ENCODE data around the gene DERL3. TPM values are rescaled to one million over a fixed set of nuclear protein-coding genes. Genes with fewer than 3 reads are reported as not detected.
"Not testable (repeated sequence)": the region's sequence is repeated elsewhere in the genome, so short reads cannot be mapped to it uniquely, and the experiment has no call there.

The DERL3 gene
- total RNA-seq, 3 donors from 2014 or later: 4.4 to 18.8 (median 7.9) TPM

GRCh38 chr22:23877566-23877965, 38.8 kb upstream of the DERL3 start:
- TF ChIP-seq, protein P1, sequence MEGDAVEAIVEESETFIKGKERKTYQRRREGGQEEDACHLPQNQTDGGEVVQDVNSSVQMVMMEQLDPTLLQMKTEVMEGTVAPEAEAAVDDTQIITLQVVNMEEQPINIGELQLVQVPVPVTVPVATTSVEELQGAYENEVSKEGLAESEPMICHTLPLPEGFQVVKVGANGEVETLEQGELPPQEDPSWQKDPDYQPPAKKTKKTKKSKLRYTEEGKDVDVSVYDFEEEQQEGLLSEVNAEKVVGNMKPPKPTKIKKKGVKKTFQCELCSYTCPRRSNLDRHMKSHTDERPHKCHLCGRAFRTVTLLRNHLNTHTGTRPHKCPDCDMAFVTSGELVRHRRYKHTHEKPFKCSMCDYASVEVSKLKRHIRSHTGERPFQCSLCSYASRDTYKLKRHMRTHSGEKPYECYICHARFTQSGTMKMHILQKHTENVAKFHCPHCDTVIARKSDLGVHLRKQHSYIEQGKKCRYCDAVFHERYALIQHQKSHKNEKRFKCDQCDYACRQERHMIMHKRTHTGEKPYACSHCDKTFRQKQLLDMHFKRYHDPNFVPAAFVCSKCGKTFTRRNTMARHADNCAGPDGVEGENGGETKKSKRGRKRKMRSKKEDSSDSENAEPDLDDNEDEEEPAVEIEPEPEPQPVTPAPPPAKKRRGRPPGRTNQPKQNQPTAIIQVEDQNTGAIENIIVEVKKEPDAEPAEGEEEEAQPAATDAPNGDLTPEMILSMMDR (IDR thresholded peaks at IDR 0.05): no peak
- ATAC-seq (no peak), DNase-seq (no peak)
- intact Hi-C loops (cut with DNase I, micrococcal nuclease): no loop called here
- Histone ChIP-seq H3K4me3 (no peak overlapping the region), H3K4me1 (ENCODE audit: low read depth) (no peaks in the 10 kb centered on the region), H3K36me3 (ENCODE audit: low read depth) (no peaks in the 10 kb centered on the region), H3K9me3 (no peaks in the 10 kb centered on the region)

- H3K9me3 ChIP-seq: no peaks in the 10 kb centered on the region
These were observed 37.0 kb upstream of the DERL3 start for GRCh38 chr22:23875801-23876200.

GRCh38 chr22:23874871-23875270, 36.1 kb upstream of the DERL3 start:
- H3K36me3 ChIP-seq (ENCODE audit: low read depth): no peaks in the 10 kb centered on the region
- H3K4me3 ChIP-seq: no peak overlapping the region
- TF ChIP-seq, protein P1 (IDR thresholded peaks at IDR 0.05): no peak
- H3K4me1 ChIP-seq (ENCODE audit: low read depth): no peaks in the 10 kb centered on the region
- ATAC-seq (no peak), DNase-seq (no peak)
- intact Hi-C loops (cut with DNase I, micrococcal nuclease): no loop called here
- no peaks in the 10 kb centered on the region for H3K9me3 ChIP-seq

More at GRCh38 chr22:23875801-23876200, 37.0 kb upstream of the DERL3 start:
- TF ChIP-seq, protein P1 (IDR thresholded peaks at IDR 0.05): no peak
- Histone ChIP-seq H3K4me3 (no peak overlapping the region), H3K36me3 (ENCODE audit: low read depth) (no peaks in the 10 kb centered on the region), H3K4me1 (ENCODE audit: low read depth) (no peaks in the 10 kb centered on the region)
- DNase-seq (no peak), ATAC-seq (no peak)
- intact Hi-C loops (cut with DNase I, micrococcal nuclease): no loop called here

DNA sequence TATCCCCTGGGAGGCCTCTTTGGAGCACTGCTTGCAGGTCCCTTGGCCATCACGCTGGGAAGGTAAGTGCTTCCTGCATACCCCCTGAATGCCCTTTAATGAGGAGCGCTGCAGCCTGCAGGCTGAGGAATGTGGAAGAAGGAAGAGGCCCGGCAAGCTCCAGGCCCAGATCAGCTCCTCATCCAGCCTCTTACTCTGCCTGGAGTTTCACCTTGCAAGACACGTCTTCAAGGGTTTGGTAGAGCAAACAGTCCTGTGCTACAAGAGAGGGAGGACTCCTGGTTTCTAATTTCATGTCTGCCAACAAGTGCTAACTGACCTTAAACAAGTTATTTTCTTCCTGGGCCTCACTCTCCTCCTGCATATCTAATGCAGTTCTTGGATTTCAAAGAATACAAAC, 29.8 kb upstream of the DERL3 start:
- H3K9me3 ChIP-seq: no peaks in the 10 kb centered on the region
- no peaks in the 10 kb centered on the region for H3K4me1 ChIP-seq (ENCODE audit: low read depth)
- ATAC-seq (no peak), DNase-seq (no peak)
- intact Hi-C loops (cut with DNase I, micrococcal nuclease): no loop called here
- no peaks in the 10 kb centered on the region for H3K36me3 ChIP-seq (ENCODE audit: low read depth)
- TF ChIP-seq, protein P1 (IDR thresholded peaks at IDR 0.05): no peak
- H3K4me3 ChIP-seq: no peak overlapping the region

DNA sequence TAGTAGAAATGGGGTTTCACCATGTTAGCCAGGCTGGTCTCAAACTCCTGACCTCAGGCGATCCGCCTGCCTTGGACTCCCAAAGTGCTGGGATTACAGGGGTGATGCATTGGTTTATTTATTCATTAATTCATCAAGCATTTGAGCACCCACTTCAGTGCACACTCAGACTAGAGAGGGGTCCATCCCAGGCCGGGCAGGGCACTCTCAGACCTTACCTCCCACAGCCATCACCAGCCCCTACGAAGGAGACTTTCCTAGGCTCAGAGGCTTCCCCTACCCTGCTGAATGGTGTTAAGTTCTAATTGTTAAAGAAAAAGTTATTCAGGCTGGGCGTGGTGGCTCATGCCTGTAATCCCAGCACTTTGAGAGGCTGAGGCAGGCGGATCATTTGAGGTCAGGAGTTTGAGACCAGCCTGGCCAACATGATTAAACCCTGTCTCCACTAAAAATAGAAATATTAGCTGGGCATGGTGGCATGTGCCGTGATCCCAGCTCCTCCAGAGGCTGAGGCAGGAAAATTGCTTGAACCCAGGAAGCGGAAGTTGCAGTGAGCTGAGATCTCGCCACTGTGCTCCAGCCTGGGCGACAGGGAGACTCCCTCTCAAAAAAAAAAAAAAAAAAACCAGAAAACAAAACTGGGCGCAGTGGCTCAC, 25.8 kb upstream of the DERL3 start:
- H3K36me3 ChIP-seq (ENCODE audit: low read depth); H3K4me3 ChIP-seq; intact Hi-C loops (cut with DNase I, micrococcal nuclease); DNase-seq; ATAC-seq; H3K9me3 ChIP-seq; H3K4me1 ChIP-seq (ENCODE audit: low read depth): not testable (repeated sequence)

GRCh38 chr22:23862103-23862502, 23.3 kb upstream of the DERL3 start:
- TF ChIP-seq, protein P1 (IDR thresholded peaks at IDR 0.05): no peak
- peak in 1 of 3 donors; percentile 57 for DNase-seq
- Histone ChIP-seq H3K9me3 (no peaks in the 10 kb centered on the region), H3K4me1 (ENCODE audit: low read depth) (no peaks in the 10 kb centered on the region), H3K4me3 (no peak overlapping the region), H3K36me3 (ENCODE audit: low read depth) (no peaks in the 10 kb centered on the region)
- no peak for ATAC-seq
- intact Hi-C loops (cut with DNase I, micrococcal nuclease): no loop called here

DNA sequence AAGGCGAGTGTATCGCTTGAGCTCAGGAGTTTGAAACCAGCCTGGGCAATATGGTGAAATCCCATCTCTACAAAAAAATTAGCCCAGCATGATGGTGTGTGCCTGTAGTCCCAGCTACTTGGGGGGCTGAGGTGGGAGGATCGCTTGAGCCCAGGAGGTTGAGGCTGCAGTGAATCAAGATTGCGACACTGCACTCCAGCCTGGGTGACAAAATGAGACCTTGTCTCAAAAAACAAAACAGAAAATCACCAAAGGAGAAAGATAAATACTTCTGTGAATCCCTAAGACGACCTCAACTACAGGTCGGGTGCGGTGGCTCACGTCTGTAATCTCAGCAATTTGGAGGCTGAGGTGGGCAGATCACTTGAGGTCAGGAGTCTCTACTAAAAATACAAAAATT, 21.4 kb upstream of the DERL3 start:
- DNase-seq; ATAC-seq; H3K4me3 ChIP-seq; H3K9me3 ChIP-seq; H3K4me1 ChIP-seq (ENCODE audit: low read depth); intact Hi-C loops (cut with DNase I, micrococcal nuclease); H3K36me3 ChIP-seq (ENCODE audit: low read depth): not testable (repeated sequence)

All from mucosa of descending colon (tissue), 3 donors.